ENCODE data around the gene INF2.
"Not testable (repeated sequence)": the region's sequence is repeated elsewhere in the genome, so short reads cannot be mapped to it uniquely, and the experiment has no call there.

The INF2 gene

DNA sequence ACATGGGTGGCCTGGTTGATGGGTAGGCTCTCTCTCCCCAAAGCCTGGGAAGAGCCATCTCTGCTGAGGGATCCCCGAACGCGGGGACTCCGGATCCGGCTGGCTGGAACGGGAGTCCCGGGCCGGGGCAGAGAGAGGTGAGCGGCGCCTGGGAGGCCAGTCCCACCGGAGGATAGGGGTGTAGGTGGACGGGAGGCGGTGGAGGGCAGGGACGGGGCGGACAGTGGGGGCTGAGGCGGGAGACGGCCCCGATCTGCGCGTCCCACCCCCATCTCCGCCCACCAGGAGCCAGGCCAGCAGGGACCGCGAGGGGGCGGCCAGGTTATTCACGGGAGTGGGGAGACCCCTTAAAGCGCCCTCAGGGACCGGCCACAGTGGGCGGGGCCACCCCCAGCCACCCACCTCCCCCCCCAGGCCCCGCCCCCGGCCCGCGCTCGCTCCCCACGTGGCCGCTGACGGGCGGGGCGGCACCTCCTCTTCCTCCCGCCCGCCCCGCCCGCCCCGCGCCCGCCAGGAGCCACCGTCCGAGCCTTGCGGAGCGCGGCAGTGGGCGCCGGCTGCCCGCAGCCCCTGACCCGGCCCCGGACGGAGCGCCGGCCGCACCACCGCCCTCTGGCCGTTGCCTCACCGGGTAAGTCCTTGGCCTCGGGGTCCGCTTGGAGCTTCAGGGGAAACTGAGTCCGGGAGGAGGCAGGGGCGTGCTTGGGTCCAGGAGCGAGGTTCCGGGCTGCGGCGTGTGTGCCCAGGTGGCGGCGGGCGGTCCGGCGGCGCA is at the start of gene INF2:
TSS of gene INF2 (plus strand) at position 510 of the 772 bp plus-strand sequence. CDS start 11,748 bp downstream, outside the sequence.
- DNase-seq = peak in 1 of 2 experiments; percentile 19

DNA sequence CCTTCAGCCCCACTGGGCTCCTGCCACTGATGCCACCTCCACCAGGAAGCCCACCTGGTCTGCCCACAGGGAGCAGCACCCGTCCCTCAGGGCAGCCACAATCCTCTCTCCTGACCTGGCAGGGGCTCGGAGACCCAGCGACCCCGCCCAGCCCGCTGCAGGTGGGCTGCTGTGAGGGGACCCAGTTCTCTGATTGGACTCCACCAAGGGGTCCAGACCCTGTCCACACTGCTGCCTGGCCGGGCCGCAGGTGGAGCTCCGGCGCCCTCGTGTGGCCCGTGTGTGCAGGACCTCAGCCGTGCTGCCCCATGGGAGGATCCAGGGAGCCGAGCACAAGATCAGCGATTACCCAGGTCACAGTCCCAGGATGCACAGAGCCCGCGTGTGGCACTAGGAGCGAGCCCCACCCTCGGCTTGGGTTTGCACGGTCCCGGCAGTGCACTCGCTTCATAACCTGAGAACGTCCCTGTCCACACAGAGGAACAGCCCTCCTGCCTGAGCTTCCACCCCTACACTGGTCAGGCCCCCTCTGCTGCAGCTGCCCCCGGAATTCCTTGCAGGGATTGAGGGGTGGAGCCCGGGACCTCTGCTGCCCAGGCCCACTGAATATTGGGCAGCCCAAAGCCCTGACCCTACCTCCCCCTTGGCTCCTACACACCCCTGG is 49.4 kb upstream of the INF2 start:
- DNase-seq = peak; percentile 39 to 60

DNA sequence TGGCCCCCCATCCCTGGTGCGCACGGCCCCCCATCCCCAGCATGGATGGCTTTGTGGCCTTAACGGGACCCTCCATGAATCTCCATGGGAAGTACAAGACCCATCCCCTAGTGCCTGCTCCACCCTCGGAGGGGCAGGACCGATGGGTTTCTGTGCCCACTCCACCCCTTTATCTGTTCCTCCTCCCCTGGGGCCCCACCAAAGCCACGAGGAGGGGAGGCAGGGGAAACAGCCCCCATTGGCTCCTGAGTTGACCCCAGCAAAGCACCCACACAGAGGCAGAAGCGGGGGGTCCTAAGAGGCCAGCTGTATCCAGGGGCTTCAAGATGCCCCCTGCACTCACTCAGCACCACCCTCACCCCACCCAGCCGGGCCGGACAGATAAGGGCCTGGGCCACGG is 48.7 kb upstream of the INF2 start:
- DNase-seq = no peak

DNA sequence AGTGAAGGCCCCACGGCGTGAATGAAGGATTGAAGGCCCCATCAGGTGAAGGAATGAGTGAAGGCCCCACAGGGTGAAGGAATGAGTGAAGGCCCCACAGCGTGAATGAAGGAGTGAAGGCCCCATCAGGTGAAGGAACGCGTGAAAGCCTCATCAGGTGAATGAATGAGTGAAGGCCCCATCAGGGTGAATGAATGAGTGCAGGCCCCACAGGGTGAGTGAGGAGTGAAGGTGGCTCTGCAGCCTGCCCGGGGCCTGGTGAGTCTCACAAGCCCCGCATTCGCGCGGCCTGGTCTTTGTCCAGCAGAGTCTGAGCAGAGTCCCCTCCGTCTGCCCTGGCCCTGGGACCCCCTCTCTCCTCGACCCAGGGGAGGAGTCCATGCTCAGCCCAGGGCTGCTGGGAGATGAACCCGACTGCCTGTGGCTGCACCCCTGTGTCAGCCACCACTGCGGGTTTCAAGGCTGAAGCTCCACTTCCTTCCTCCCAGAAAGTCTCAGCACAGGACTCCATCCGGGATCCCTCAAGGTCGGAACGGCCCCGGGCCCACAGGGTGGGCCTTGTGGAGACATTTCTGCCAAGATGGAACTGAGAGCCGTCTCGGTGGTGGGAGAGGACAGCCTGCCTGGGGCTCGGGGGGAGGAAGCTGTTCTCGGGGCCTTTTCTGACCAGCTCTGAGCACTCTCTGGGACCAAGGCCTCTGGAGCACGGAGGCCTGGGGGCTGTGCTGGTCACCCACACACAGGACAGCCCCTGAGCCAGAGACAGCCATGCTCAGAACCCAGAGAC is 47.5 kb upstream of the INF2 start:
- DNase-seq = peak; percentile 16

DNA sequence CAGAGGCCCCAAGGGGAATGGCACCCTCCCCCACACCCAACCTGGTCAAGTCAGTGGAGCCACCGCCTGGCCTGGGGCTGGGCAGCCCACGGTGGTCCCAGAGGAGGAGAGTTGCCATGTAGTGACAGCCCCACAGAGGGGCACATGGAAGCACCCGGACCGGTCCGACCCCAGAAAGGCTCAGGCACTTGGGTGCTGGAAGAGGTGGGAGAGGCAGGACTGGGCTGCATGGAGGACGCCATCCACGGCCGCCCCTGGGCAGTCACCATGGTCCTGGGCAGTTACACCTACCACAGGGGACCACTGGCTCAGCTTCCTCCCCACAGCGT is 46.9 kb upstream of the INF2 start:
- no peak for DNase-seq

DNA sequence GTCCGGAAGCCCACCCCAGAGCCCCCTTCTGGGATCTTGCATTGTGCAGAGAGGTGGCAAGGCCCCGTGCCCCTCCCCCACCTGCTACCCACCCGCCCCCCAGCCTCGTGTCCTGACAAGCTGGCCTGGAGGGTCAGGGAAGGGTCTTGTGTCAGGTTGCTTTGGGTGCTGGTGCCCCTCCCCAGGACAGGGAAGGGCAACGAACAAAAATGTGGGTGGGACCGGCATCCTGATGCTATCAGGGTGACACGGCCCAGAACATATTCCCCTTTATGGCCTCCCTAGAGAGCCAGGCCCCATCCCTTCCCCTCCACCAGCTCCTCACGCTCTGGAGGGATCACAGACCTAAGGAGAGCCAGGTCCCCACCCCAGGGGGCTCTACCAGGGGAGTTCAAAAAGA is 46.1 kb upstream of the INF2 start:
- DNase-seq = no peak

DNA sequence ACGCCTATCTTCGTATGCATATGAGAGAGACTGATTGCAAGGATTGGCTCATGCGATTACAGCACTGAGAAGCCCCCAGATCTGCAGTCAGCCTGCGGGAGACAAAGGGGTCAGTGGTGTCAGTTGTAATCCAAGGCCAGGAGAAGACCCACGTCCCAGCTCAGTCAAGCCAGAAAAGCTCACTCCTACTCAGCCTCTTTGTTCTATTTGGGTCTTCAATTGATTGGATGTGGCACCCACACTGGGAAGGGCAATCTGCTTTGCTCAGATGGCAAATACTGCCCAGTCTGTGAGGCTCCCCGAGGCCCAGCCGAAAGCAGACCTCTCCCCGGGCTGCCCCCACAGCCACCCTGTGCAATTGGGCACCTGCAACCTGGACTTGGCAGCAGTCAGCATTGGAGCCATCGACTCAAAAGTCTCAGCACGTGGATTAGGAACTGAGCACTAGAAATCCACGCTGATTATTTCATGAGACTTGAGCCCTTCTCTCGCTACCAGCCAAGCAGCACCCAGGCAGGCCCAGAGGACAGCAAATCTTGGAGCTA is 45.3 kb upstream of the INF2 start:
- no peak for DNase-seq

DNA sequence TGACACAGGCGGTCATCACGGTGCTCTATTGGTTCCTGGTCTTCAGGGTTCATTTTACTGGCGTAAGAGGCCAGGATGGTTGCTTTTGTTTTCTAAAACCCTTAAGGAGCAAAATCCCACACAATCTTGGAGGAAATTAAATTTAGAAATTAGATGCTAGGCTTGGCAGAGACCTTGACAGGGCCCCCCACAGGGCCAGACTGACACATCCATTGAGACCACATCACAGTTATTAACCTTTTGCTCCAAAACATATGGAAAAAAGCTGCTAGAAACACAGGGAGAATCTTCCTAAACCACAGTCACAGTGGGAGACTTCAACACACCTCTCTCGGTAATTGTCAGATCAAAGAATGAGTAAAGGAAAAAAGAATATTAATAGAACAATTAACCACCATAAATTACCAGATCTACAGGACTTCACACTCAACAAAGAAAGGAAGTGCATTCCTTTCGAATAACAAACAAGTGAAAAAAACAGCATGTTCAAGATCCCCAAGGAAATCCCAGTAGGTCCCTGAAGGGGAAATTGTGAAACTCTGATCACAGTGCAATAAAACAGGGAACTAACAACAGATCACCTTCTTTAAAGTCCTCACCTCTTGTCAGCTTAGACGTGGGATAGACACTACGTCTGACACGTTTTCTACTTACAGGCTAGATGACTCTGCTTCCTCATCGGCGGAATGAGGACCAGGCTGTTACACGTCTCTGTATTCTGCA is 44.6 kb upstream of the INF2 start:
- no peak for DNase-seq

DNA sequence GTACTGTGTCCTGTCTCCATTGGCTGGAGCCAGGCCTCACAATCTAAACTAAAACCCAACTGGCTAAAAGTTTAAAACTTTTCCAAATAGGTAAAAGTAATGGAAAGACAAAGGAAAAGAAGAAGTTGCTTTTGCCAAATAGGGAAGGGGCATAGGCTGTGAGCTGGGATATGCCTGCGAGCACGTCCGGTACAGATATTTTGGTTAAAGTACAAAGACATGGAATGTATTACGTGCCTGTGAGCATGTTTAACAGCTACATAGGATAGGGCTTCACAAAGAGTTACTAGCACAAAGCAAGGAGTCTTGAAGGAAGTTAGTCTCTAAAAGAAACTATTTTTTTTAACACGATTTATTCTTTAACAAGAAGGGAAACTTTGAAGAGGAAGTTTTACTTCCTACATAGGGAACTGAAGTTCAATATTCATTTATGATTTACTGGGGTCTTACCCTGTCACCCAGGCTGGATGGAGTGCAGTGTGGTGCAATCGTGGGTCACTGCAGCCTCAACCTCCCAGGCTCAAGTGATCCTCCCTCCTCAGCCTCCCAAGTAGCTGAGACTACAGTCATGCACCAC is 41.9 kb upstream of the INF2 start:
- no peak for DNase-seq

DNA sequence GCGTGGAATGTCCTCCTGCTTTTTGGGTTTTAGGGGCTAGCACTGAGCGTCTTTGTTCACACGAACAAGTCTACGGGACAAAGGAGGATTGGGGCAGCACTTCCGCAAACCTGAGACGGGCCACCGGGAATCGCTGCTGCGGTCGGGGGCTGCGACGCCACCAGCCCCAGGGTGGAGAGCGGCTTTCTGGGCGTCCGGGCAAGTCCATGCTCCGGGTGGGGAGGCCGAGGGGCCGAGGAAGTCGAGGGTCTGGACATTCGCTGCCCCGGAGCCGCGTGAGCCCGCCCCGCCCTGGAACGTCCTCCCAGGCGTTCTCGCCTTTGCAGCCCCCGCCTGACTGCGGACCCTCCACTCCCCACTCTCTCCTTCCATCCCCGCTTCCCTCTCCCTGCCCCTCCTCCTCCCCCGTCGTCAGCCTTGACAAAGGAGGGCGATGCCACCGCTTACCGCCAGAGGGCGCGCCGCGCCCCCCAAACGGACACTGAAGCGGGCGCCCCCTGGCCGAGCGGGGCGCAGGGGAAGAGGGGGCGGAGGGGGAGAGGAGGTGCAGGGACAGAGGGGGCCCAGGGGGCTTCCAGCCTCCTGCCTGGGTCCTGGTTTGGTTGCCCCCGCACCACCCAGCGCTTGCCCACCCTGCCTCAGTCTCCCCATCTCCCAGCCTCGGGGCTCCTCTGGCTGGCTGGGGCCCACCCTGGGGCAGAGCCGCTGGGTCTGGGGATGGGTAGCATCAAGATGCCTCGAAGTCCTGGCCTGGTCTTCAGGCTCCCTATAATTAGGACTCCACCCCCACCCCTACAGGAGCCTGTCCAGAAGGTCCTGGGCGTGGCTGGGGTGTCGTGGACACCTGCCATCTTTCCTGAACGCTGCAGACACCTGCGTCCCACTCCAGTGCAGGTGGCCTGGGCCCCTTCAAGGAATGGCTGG is 39.1 kb upstream of the INF2 start:
- no peak for DNase-seq

DNA sequence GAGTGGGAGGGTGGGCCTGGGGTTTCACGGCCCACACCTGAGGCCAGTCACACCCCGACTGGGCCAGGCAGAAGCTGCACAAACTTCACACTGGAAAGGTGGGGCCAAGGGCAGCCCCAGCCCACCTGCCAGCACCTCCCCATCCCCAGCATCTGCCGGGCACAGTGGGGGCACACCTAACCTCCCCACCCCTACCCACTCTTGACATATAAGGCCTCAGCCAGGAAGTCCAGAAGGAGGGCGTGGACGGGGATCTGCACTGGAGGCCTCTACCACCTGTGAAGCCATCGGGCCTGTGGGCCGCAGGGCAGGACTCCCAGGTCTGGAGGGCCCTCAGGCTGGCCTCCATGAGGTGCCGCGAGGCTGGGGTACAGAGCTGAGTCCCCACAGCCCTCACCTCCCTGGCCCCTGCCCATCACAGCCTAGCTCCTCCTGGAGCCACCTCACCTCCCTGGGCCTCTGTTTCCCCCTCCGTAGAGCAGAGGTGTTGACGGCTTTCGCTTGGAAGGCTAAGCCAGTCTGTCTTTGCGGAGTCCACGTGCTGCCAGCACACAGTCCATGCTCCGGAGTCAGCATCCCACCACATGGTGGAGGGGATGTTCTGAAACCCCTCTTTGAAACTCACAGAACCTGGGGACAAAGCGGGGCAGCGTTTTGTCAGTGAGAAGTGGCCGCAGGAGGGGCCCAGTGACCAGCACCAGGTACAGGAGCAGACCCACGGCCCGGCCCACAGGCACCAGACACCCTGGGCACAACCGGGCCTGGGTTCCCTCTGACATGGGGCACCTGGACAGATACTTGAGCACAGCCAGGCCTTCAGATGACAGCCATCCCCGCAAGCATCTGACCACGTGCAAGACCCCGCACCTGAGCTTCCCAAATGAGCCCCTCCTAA is 38.2 kb upstream of the INF2 start:
- no peak for DNase-seq

DNA sequence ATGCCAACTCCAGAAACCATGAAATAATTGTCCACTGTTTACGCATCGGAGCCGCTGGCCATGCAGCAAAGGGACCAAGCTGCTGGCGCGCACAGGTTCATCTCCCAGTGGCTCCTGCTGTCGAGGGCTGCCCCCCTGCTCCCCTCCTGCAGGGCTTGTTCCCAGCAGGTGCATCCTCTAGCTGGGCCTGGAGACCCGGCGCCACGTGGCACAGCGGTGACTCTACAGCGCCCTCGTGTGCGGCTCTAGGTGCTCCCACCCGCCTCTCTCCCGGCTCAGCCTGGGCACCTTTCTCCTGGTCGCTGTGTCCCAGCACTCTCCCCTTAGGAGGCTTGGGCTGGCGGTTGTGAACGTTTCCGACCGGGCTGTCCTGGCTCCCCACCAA is 37.5 kb upstream of the INF2 start:
- DNase-seq = no peak

DNA sequence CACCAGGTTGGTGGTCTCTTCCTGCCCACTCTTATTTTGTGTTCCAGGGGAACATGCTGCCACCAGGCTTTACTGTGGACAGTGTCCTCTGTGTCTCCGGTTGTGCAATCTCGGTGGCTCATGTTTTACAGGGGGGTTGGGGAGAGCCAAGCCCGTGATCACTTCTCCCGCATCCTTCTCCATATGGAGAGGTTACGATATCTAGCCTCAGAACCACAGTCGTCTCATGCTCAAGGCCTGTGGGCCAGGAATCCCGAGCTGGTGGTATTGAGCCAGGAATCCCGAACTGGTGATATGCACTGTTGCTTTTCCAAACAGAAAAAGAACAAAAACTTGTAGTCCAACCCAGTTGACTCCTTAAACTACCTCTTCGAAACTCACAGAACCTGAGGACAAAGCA is 37.0 kb upstream of the INF2 start:
- no peak for DNase-seq

DNA sequence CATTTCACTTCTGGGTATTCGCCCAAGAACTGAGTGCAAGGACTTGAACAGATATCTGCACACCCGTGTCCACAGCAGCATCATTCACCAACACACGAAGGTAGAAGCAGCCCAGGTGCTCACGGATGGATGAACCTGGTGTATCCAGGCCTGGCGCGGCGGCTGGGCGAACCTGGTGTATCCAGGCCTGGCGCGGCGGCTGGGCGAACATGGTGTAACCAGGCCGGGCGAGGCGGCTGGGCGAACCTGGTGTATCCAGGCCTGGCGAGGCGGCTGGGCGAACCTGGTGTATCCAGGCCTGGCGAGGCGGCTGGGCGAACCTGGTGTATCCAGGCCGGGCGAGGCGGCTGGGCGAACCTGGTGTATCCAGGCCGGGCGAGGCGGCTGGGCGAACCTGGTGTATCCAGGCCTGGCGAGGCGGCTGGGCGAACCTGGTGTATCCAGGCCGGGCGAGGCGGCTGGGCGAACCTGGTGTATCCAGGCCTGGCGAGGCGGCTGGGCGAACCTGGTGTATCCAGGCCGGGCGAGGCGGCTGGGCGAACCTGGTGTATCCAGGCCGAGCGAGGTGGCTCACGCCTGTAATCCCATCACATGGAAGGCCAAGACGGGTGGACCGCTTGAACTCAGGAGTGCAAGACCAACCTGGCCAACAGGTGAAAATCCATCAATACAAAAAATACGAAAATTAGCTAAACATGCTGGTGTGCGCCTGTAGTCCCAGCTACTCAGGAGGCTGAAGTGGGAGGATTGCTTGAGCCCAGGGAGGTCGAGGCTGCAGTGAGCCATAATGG is 36.1 kb upstream of the INF2 start:
- DNase-seq = not testable (repeated sequence)

DNA sequence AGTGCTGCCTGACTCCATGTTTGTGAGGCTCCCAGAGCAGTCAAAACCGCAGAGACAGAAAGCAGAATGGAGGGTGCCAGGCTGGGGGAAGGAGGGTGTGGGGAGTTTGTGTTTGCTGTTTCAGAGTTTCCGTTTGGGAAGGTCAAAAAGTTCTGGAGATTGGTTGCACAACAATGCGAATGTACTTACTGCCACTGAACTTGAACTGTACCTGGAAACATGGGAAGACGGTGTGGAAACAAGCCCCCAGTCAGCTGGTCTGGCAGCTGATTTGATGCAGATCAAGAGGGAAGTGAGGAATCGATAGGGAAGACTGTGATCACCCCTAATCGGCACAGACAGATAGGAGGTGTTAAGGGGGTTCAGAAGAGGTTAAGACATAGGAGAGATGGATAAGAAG is 35.3 kb upstream of the INF2 start:
- DNase-seq = no peak

DNA sequence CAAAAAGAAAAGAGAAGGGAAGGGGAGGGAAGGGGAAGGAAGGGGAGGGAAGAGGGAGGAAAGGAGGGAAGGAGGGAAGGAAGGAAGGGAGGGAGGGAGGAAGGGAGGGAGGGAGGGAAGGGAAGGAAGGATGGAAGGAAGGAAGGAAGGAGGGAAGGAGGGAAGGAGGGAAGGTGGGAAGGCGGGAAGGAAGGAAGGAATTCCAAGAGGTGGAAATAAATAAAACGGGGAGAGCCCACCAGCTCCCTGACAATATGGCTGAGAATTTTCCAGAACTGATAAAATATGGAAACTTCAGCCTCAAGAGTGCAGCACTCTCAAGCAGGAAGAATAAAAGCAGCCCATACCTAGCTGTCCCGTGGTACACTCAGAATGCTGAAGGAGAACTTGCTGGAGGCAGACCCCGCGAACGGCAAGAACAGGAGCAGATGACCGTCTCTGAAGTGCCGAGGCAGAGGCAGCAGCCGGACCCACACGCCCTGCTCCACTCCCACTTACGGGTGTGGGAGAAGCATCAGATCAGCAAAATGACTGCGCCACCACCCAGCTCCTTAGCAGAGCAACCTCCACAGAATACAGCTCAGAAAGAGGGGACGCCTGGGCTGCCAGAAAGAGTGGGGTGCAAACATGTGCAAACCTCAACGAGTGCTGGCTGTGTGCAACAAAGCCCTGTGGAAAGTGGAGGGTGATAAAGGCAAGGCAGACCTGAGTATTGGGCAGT is 34.1 kb upstream of the INF2 start:
- no peak for DNase-seq

DNA sequence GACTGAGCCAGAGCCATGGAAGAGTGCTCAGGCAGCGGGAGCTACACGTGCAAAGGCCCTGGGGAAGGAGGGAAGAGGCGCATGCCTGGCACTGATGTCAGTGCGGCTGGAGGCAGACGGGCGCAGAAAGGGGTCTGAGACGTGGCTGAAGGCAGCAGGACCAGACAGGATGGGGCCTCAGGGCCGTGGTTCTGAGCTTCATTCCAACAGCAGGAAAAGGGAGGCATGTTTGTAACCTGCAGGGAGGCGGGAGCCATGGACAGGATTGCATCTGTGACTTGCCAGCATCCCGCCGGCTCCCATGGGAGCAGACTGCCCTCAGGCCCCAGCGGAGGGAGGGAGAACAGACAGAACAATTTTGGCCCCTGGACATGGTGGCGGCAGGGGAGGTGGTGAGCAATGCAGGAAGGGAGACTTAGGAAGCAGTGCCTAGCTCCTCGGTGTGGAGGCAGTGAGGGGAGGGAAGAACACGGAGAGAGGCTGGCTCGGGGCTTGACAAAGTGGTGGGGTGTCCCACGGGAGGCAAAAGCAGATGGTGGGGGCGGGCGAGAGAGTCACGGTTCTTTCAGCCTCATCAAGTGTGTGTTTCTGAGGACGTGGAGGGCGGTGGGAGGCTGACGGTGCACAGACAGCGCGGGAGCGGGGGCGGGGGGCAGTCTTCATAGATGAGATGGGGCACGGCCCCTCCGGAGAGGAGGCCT is 33.3 kb upstream of the INF2 start:
- no peak for DNase-seq

DNA sequence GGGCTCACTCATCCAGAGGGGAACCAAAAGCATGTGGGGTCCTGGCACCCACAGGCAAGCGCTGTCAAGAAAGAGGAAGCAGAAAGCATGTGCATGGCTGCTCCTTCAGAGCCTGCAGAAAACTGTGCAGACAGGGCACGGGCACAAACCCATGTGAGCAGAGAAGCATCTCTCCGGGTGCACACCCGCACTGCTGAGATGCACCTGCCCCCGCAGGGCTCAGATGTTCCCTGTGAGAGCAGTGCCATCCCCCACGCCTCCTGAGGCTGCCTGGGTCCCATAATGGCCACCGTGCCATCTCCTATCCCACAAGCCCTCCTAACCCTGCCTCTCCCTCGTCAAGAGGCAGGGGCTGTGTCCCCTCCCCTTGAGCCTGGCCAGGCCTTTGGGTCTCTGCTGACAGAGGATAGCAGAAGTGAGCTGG is 32.3 kb upstream of the INF2 start:
- DNase-seq = no peak

Data from AML-193 (cell line).